Astrocyte of the spinal cord (primary cell): ENCODE measurements around the gene APBA2.

Source experiments
- DNase-seq: peaks from one replicate; pipeline ENCODE4 v3.0.0; 2011; ENCODE audit warnings: low read depth, low spot score
- H3K4me3 ChIP-seq: 2 replicates; pipeline ENCODE4 v1.5.1; 2011; ENCODE audit warnings: low read depth, mild to moderate bottlenecking, low read length, moderate library complexity
- CTCF ChIP-seq: IDR thresholded peaks from 2 replicates; pipeline ENCODE4 v1.5.1; 2012; ENCODE audit warnings: low read depth, mild to moderate bottlenecking, low read length, inconsistent platforms
- in situ Hi-C: cut with HindIII; loops from 2 replicates; pipeline ENCODE4 v1.10.0; 2017; ENCODE audit warnings: low sequenced_read_pairs

The APBA2 gene

DNA sequence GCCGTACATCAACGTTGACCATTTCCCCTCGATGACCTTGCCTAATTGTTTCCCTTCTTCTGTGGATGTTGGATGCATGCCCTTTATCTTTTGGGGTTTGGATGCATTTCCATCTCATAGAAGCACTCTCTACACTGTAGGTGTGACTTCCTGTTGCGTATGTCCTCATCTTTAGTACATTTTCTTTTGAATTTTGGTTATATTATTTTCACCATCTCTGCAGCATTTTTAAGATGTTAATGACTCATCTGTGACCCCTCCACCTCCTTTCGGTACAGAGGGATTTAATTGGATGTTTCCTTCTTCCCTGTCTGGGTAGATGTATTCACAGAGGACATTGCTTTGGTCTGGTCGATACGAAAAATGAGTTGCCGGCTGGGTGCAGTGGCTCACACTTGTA is 172.1 kb downstream of the APBA2 start:
- TF ChIP-seq CTCF: no peak
- in situ Hi-C loops: no loop called here
- H3K4me3 ChIP-seq: no peak overlapping the region

DNA sequence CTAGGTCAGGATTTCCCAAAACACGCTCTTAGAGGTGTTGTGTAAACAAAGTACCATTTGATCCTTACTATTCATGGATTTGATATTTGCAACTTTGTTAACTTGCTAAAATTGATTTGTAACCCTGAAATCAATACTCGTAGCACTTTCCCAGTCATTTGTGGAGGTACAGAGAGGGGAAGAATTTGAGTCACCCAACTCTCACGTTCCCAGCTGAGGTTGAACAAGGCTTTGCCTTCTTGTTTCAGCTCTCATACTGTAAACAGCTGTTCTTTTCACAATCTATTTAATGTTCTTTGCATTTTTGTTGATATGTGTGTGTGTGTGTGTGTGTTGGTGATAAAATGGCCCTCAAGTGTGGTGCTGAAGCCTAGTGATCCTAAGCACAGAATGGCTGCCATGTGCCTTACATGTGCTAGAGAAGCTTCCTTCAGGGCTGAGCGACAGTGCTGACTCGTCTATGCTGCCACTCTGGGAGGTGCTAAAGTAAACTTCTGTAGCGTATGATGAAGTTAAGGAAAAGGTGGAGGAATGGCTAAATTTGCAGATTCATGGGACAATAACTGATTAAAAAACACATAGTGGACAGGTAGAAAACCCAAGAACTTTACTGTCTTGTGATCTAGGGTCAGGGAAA is 173.2 kb downstream of the APBA2 start:
- H3K4me3 ChIP-seq: no peak overlapping the region
- in situ Hi-C loops: no loop called here
- no peak for DNase-seq
- TF ChIP-seq CTCF: no peak

More for the DNA sequence above, 172.1 kb downstream of the APBA2 start:
- DNase-seq: no peak

GRCh38 chr15:29059871-29060640 is 174.3 kb downstream of the APBA2 start:
- TF ChIP-seq CTCF: no peak
- no peak overlapping the region for H3K4me3 ChIP-seq
- in situ Hi-C loops: no loop called here
- no peak for DNase-seq

DNA sequence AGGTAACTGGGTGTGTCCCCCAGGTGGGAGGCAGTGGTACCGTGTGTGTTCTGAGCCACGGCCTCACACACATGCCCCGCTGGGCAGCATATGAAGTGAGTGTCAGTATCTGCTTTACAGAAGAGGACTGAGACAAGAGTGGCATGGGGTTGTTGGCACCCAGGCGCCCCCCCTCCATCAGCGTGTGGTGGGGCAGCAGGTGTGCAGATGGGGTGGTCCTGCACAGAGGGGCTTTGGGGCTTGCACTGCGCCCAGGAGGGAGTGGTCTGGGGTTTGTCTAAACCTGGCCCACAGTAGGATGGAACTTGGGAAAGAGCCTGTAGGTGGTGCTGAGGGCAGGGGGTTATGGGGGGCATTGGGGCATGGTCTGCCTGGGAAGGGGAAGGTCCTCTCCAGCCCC is 176.0 kb downstream of the APBA2 start:
- in situ Hi-C loops: no loop called here
- DNase-seq: no peak
- TF ChIP-seq CTCF: no peak
- H3K4me3 ChIP-seq: no peak overlapping the region

DNA sequence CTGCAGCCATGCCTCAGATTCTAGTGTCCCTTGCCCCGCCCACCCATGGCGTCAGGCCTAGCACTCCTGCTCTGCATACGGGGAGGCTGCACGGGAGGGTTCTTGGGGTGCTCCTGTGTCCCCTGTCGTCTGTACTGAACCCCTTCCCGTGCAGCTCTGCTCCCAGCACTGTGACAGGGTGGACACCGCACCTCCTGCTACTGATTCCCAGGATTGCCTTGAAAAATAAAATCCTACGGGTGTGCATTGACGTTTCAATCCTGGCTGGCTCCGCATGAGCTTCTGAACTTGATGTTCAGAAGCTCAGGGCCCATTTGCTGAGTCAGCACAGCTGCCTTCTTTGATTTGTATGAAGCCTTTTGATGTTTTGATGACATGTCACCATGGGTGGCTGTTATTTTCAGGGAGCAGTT is 176.4 kb downstream of the APBA2 start:
- in situ Hi-C loops: no loop called here
- TF ChIP-seq CTCF: no peak

GRCh38 chr15:29062626-29063025 is 176.9 kb downstream of the APBA2 start:
- H3K4me3 ChIP-seq: no peak overlapping the region
- TF ChIP-seq CTCF: no peak
- in situ Hi-C loops: no loop called here
- no peak for DNase-seq

More for the DNA sequence above, 176.4 kb downstream of the APBA2 start:
- H3K4me3 ChIP-seq: no peak overlapping the region
- DNase-seq: no peak
